H1 (cell line): Measurements from ENCODE around the gene ULBP1. TPM values are rescaled to one million over a fixed set of nuclear protein-coding genes. Genes with fewer than 3 reads are reported as not detected.

Source experiments
- CTCF ChIA-PET: fragments of 300-600 bp; sonication (Branson Sonifier 250); formaldehyde crosslinking; loops from one replicate; lab custom pipeline; 2021; ENCODE audit not compliant: partially characterized antibody; lab: Charles Lee
- POLR2A ChIA-PET: fragments of 300-600 bp; sonication (Branson Sonifier 250); formaldehyde crosslinking; loops from one replicate; lab custom pipeline; 2021; ENCODE audit warnings: inconsistent platforms; ENCODE audit not compliant: partially characterized antibody; lab: Charles Lee
- DNase-seq, 2 experiments: peaks; one replicate each; pipeline versions ENCODE4 v3.0.0 to v3.0.0-alpha.2; 2010 to 2022; ENCODE audit warnings: low spot score in 2 of 2, low read depth in 1 of 2, mixed read lengths in 1 of 2
- FAIRE-seq: peaks from 2 replicates; lab custom pipeline; 2011; peaks lifted over from hg19 to GRCh38; lab: Jason Lieb, UNC
- H2AFZ ChIP-seq: 2 replicates; pipeline ENCODE4 v1.8.1; 2012; ENCODE audit warnings: low read length, inconsistent platforms
- H2AK5ac ChIP-seq: 2 replicates; pipeline ENCODE4 v1.6.1; 2013; ENCODE audit warnings: low read depth, low read length
- H2BK120ac ChIP-seq: replicated peaks from 2 replicates; pipeline ENCODE3; 2013; ENCODE audit warnings: low read depth, low read length, inconsistent platforms
- H2BK12ac ChIP-seq: 2 replicates; pipeline ENCODE4 v1.6.1; 2013; ENCODE audit warnings: low read depth, low read length
- H2BK15ac ChIP-seq: 2 replicates; pipeline ENCODE4 v1.6.1; 2013; ENCODE audit warnings: low read length
- H2BK20ac ChIP-seq: 2 replicates; pipeline ENCODE4 v1.6.1; 2013; ENCODE audit warnings: low read length
- H2BK5ac ChIP-seq: 2 replicates; pipeline ENCODE4 v1.6.1; 2013; ENCODE audit warnings: low read depth, low read length
- H3K14ac ChIP-seq: 2 replicates; pipeline ENCODE4 v1.6.1; 2013; ENCODE audit warnings: inconsistent platforms; ENCODE audit not compliant: insufficient read length
- H3K18ac ChIP-seq: 2 replicates; pipeline ENCODE4 v1.6.1; 2013; ENCODE audit warnings: low read length; ENCODE audit errors: extremely low read depth
- H3K23ac ChIP-seq: 2 replicates; pipeline ENCODE4 v1.6.1; 2013; ENCODE audit warnings: inconsistent platforms; ENCODE audit not compliant: insufficient read length
- H3K23me2 ChIP-seq: 2 replicates; pipeline ENCODE4 v1.6.1; 2013; ENCODE audit warnings: low read depth, low read length
- H3K27ac ChIP-seq: 2 replicates; pipeline ENCODE4 v1.6.1; 2011; ENCODE audit warnings: low read depth, low read length, inconsistent platforms
- H3K27me3 ChIP-seq, 4 experiments: replicated peaks in 1 of 4; 1 replicate in 1 of 4; 2 replicates in 3 of 4; pipeline versions ENCODE4 v1.6.1 to v1.8.1; 2011 to 2013; ENCODE audit warnings: low read length in 3 of 4, mild to moderate bottlenecking in 3 of 4, inconsistent platforms in 2 of 4, mixed read lengths in 2 of 4, moderate library complexity in 1 of 4; ENCODE audit not compliant: control insufficient read depth in 3 of 4, insufficient read depth in 3 of 4; ENCODE audit errors: extremely low read depth in 1 of 4
- H3K36me3 ChIP-seq, 4 experiments: 2 replicates each; pipeline versions ENCODE4 v1.6.1 to v1.8.1; 2011 to 2013; ENCODE audit warnings: mild to moderate bottlenecking in 4 of 4, low read length in 3 of 4, moderate library complexity in 2 of 4, control low read depth in 1 of 4, inconsistent platforms in 1 of 4; ENCODE audit not compliant: insufficient read depth in 4 of 4, control insufficient read depth in 2 of 4
- H3K4ac ChIP-seq: replicated peaks from 2 replicates; pipeline ENCODE3; 2013; ENCODE audit warnings: low read length, low read depth, mixed read lengths, inconsistent platforms; ENCODE audit not compliant: insufficient read length
- H3K4me1 ChIP-seq, 4 experiments: replicated peaks in 1 of 4; 1 replicate in 1 of 4; 2 replicates in 3 of 4; pipeline versions ENCODE4 v1.6.1 to v1.8.1; 2011 to 2013; ENCODE audit warnings: low read length in 3 of 4, inconsistent platforms in 2 of 4, mixed read lengths in 1 of 4; ENCODE audit not compliant: insufficient read depth in 4 of 4, control insufficient read depth in 3 of 4
- H3K4me2 ChIP-seq, 2 experiments: 2 replicates each; pipeline versions ENCODE4 v1.6.1 to v1.8.1; 2011 to 2013; ENCODE audit warnings: low read depth in 2 of 2, low read length in 2 of 2, control low read depth in 1 of 2, inconsistent platforms in 1 of 2, mild to moderate bottlenecking in 1 of 2; ENCODE audit not compliant: insufficient read depth in 1 of 2
- H3K4me3 ChIP-seq, 4 experiments: fragments of 200-600, 300-600 bp in 1 of 4; sonication (generic), shearing (Covaris generic), sonication (Bioruptor Twin) in 1 of 4; 2 replicates each; pipeline versions ENCODE4 v1.5.1 to v1.8.1; 2011 to 2016; ENCODE audit warnings: low read length in 4 of 4, low read depth in 3 of 4, control low read depth in 2 of 4, inconsistent platforms in 2 of 4, mild to moderate bottlenecking in 2 of 4, mixed read lengths in 1 of 4, moderate library complexity in 1 of 4; ENCODE audit not compliant: insufficient read depth in 2 of 4; ENCODE audit errors: extremely low read depth in 1 of 4
- H3K56ac ChIP-seq: replicated peaks from 2 replicates; pipeline ENCODE3; 2013; ENCODE audit warnings: low read depth, mild to moderate bottlenecking, mixed read lengths, low read length, inconsistent platforms; ENCODE audit not compliant: insufficient read length
- H3K79me1 ChIP-seq: 2 replicates; pipeline ENCODE4 v1.6.1; 2013; ENCODE audit warnings: low read depth, low read length, control low read depth
- H3K79me2 ChIP-seq, 2 experiments: 2 replicates each; pipeline versions ENCODE4 v1.6.1 to v1.8.1; 2012 to 2013; ENCODE audit warnings: low read length in 2 of 2, mild to moderate bottlenecking in 2 of 2, inconsistent platforms in 1 of 2; ENCODE audit not compliant: insufficient read depth in 2 of 2, control insufficient read depth in 1 of 2
- H3K9ac ChIP-seq, 4 experiments: replicated peaks in 1 of 4; 1 replicate in 1 of 4; 2 replicates in 3 of 4; pipeline versions ENCODE4 v1.6.1 to v1.8.1; 2011 to 2013; ENCODE audit warnings: low read depth in 3 of 4, low read length in 3 of 4, control low read depth in 2 of 4, mild to moderate bottlenecking in 2 of 4, moderate library complexity in 2 of 4, inconsistent platforms in 1 of 4; ENCODE audit errors: extremely low read depth in 1 of 4
- H3K9me3 ChIP-seq, 2 experiments: 2 replicates each; pipeline versions ENCODE4 v1.6.1 to v1.8.1; 2012 to 2013; ENCODE audit warnings: mild to moderate bottlenecking in 2 of 2, moderate library complexity in 2 of 2, control low read depth in 1 of 2, inconsistent platforms in 1 of 2, low read depth in 1 of 2, low read length in 1 of 2, mixed read lengths in 1 of 2; ENCODE audit not compliant: insufficient read depth in 2 of 2
- H4K20me1 ChIP-seq, 2 experiments: replicated peaks in 1 of 2; 2 replicates each; pipeline versions ENCODE3 to v1.8.1; 2011 to 2013; ENCODE audit warnings: inconsistent platforms in 2 of 2, low read length in 2 of 2, mild to moderate bottlenecking in 1 of 2; ENCODE audit not compliant: insufficient read depth in 2 of 2, control insufficient read depth in 1 of 2
- H4K5ac ChIP-seq: 2 replicates; pipeline ENCODE4 v1.6.1; 2013; ENCODE audit warnings: low read length, low read depth, mixed read lengths, inconsistent platforms; ENCODE audit not compliant: insufficient read length
- H4K8ac ChIP-seq: 2 replicates; pipeline ENCODE4 v1.8.0; 2013; ENCODE audit warnings: mild to moderate bottlenecking, moderate library complexity, low read length, inconsistent platforms; ENCODE audit not compliant: insufficient read depth; ENCODE audit errors: extremely low read depth
- H4K91ac ChIP-seq: replicated peaks from 2 replicates; pipeline ENCODE3; 2013; ENCODE audit warnings: low read length, mixed read lengths, inconsistent platforms; ENCODE audit not compliant: insufficient read length
- CHD2 ChIP-seq: IDR thresholded peaks from 2 replicates; pipeline ENCODE4 v1.6.1; 2012; ENCODE audit warnings: low read length, improper control_type of control experiment
- SP1 ChIP-seq: IDR thresholded peaks from 2 replicates; pipeline ENCODE4 v1.6.1; 2011; ENCODE audit warnings: low read depth, low read length
- SP2 ChIP-seq: IDR thresholded peaks from 2 replicates; pipeline ENCODE4 v1.6.1; 2012; ENCODE audit warnings: mild to moderate bottlenecking, low read length, inconsistent platforms
- TAF1 ChIP-seq: IDR thresholded peaks from 2 replicates; pipeline ENCODE4 v1.6.1; 2011; ENCODE audit warnings: mild to moderate bottlenecking, low read depth, low read length
- WGBS, 2 experiments: shearing (Covaris generic) in 1 of 2; methylation state at CpG; one replicate each; pipeline versions ENCODE4 v1.1.6 to v1.1.7; 2013 to 2015; ENCODE audit warnings: low lambda C conversion rate in 2 of 2, mixed read lengths in 2 of 2, inconsistent platforms in 1 of 2, low coverage in 1 of 2, missing lambda C conversion rate in 1 of 2; ENCODE audit not compliant: insufficient replicate concordance in 2 of 2, insufficient coverage in 1 of 2, insufficient read length in 1 of 2; ENCODE audit errors: extremely low coverage in 1 of 2, missing lambda C conversion rate in 1 of 2; 5-methylcytosine and 5-hydroxymethylcytosine counted together
- polyA plus RNA-seq, 7 experiments: library from polyadenylated mRNA; depleted of rRNA in 3 of 7; stranded (reverse) in 5 of 7; unstranded in 2 of 7; fragments of >200 nt in 5 of 7; fragments of 200-250 nt in 2 of 7; gene quantifications; 1 replicate in 5 of 7; 2 replicates in 1 of 7; 4 replicates in 1 of 7; pipeline versions ENCODE4 v1.2.1 to v1.2.3, GENCODE V29; 2011 to 2013; ENCODE audit warnings: missing spikeins in 2 of 7, mixed read lengths in 2 of 7
- total RNA-seq: library from RNA; stranded (reverse); fragmentation: NEBNext Ultra II Directional; extraction: Animal tissue kit (Norgen Biotek cat#: 25700); gene quantifications from 2 replicates; pipeline ENCODE4 v1.2.1, GENCODE V29; 2021

The ULBP1 gene
- total and polyA plus RNA-seq, 2 of the 8 experiments (the other 6 are each of a cell fraction or from before 2014, with no cell fraction given), result 0.32 to 0.60 TPM

- H2BK5ac ChIP-seq, result no peak within 1 kb of the TSS
- peaks cover 12% of the 10 kb centered on the region; the same call in 1 of the 2 replicates for H3K23me2 ChIP-seq
- peak within 1 kb of the TSS; percentile 56 to 70 (median 65) for H3K4me3 ChIP-seq
- no peak within 1 kb of the TSS; the same call in 1 of the 2 replicates for H3K18ac ChIP-seq
- H2AK5ac ChIP-seq, result no peak within 1 kb of the TSS
- no peaks in the 10 kb centered on the region; a peak in 1 of 4 replicates for H3K9me3 ChIP-seq
- H3K27me3 ChIP-seq, result peaks cover 39 to 64% (median 57%) of the 10 kb centered on the region in 4 experiments
- H3K14ac ChIP-seq, result no peak within 1 kb of the TSS
- no peak within 1 kb of the TSS for H3K56ac ChIP-seq
- H4K5ac ChIP-seq, result no peak within 1 kb of the TSS
- H3K4me2 ChIP-seq, result peak within 1 kb of the TSS; percentile 88 to 91
- peaks cover 0 to 3% (median 0%) of the 10 kb centered on the region in 4 experiments; a peak in 1 of 8 replicates for H3K36me3 ChIP-seq
- FAIRE-seq, result peak; percentile 73
- H4K91ac ChIP-seq, result no peak within 1 kb of the TSS
- peak within 1 kb of the TSS; percentile 24; the same call in 1 of the 2 replicates for H2AFZ ChIP-seq
- 3% methylated on average over 24 of the region's 40 CpGs; no CpG with 5 or more reads in 1 of the 2 experiments for WGBS, 2 experiments
- no peak within 1 kb of the TSS for H2BK20ac ChIP-seq
- H2BK15ac ChIP-seq, result no peak within 1 kb of the TSS
- H3K23ac ChIP-seq, result no peak within 1 kb of the TSS
- no peak within 1 kb of the TSS for H2BK120ac ChIP-seq
- no peaks in the 10 kb centered on the region for H3K79me2 ChIP-seq
- ChIA-PET POLR2A (interaction anchor here (1.1 kb wide), 1 partner anchor 59 kb away, joined by 3 read pairs; no protein-coding TSS in a partner anchor), CTCF (interaction anchor here (0.7 to 1.6 kb wide), 5 partner anchors 16 to 198 kb away, joined by 3 to 6 read pairs (median 3); no protein-coding TSS in a partner anchor)
- H4K8ac ChIP-seq, result 0 out of 2 replicates have a peak within 1 kb of the TSS, but pooled peaks have one; percentile 31
- H2BK12ac ChIP-seq, result no peak within 1 kb of the TSS
- H3K4ac ChIP-seq, result no peak within 1 kb of the TSS
- peaks cover 3 to 6% of the 10 kb centered on the region in 2 experiments for H4K20me1 ChIP-seq
- no peak within 1 kb of the TSS for H3K27ac ChIP-seq
- DNase-seq, result peak; percentile 83 to 87
- no peak within 1 kb of the TSS for H3K9ac ChIP-seq
- no peaks in the 10 kb centered on the region for H3K79me1 ChIP-seq
- peaks cover 0 to 5% (median 0%) of the 10 kb centered on the region in 4 experiments; a peak in 2 of 7 replicates for H3K4me1 ChIP-seq
- TF ChIP-seq SP2 (no peak), CHD2 (no peak), SP1 (peak; percentile 63; the same call in 1 of the 2 replicates), TAF1 (peak; percentile 78)
Observed at GRCh38 chr6:149922642-149923326, 41.0 kb upstream of the ULBP1 start, which contains the start of gene RAET1G. Gene RAET1G (minus strand): TSS chr6:149923121. CDS start chr6:149923010, 111 bp downstream.
